ENCODE measurements around the gene CRISPLD2. TPM values are rescaled to one million over a fixed set of nuclear protein-coding genes. Genes with fewer than 3 reads are reported as not detected.

The CRISPLD2 gene
- total and polyA plus RNA-seq, 9 of the 15 experiments (the other 6 are each of a cell fraction or from before 2014, with no cell fraction given) = 0.03 to 0.24 (median 0.04) TPM; not detected in 4

- TF ChIP-seq PBX2 (CRISPR knock-in tag; IDR thresholded peaks at IDR 0.05; ENCODE audit: low read depth) (no peak), PBX2 (tag; conservative IDR thresholded peaks at IDR 0.05; ENCODE audit: low read depth) (peak; percentile 27; the same call in 1 of the 2 replicates), IRF9 (tag; IDR thresholded peaks at IDR 0.05) (no peak), ZNF197 (CRISPR knock-in tag; IDR thresholded peaks at IDR 0.05; ENCODE audit: low read depth) (peak; percentile 61; the same call in 1 of the 2 replicates), E2F5 (CRISPR knock-in tag; IDR thresholded peaks at IDR 0.05) (no peak), MTA1 (IDR thresholded peaks at IDR 0.05; ENCODE audit: borderline replicate concordance) (peak; percentile 57), BACH1 (tag; IDR thresholded peaks at IDR 0.05) (peak; percentile 64; the same call in 1 of the 2 replicates), PHTF2 (CRISPR knock-in tag; IDR thresholded peaks at IDR 0.05) (no peak), TAL1 (IDR thresholded peaks at IDR 0.05) (peak; percentile 95), HDAC1 (IDR thresholded peaks at IDR 0.05) (peak; percentile 81 to 96; a peak in 2 of 4 replicates), NCOA4 (IDR thresholded peaks at IDR 0.05; ENCODE audit: partially characterized antibody) (no peak), TAF9B (IDR thresholded peaks at IDR 0.05; ENCODE audit: partially characterized antibody) (no peak), ZNF583 (CRISPR knock-in tag; IDR thresholded peaks at IDR 0.05) (peak; percentile 52; the same call in 1 of the 2 replicates), ZNF41 (CRISPR knock-in tag; conservative IDR thresholded peaks at IDR 0.05) (no peak; the same call in 1 of the 2 replicates), SNIP1 (IDR thresholded peaks at IDR 0.05; ENCODE audit: low read depth) (no peak), ATF1 (CRISPR knock-in tag; IDR thresholded peaks at IDR 0.05) (no peak), ATF1 (tag; IDR thresholded peaks at IDR 0.05) (peak; percentile 63), ZNF384 (IDR thresholded peaks at IDR 0.05; ENCODE audit: low read depth, low read length) (0 out of 2 replicates have a peak, but pooled peaks have one; percentile 17), PHF8 (IDR thresholded peaks at IDR 0.05; ENCODE audit: borderline replicate concordance, low read length) (no peak), RAD51 (IDR thresholded peaks at IDR 0.05; ENCODE audit: borderline replicate concordance, low read depth) (peak; percentile 54; the same call in 1 of the 2 replicates), ZNF655 (CRISPR knock-in tag; IDR thresholded peaks at IDR 0.05) (no peak), CREB3 (tag; conservative IDR thresholded peaks at IDR 0.05; ENCODE audit: low read depth) (peak; percentile 66; the same call in 1 of the 2 replicates)
Observed at GRCh38 chr16:84952335-84953189, 132.8 kb downstream of the CRISPLD2 start (continued).
